DOHH2 (cell line): Measurements from ENCODE around the gene TTLL10.

Experiments used
- CTCF ChIP-seq: fragments of 200-600 bp; sonication (generic); IDR thresholded peaks from one replicate; pipeline ENCODE4 v1.5.1; 2014; ENCODE audit warnings: antibody characterized with exemption, mild to moderate bottlenecking, low read depth, low read length; ENCODE audit not compliant: poor library complexity, severe bottlenecking
- EZH2phosphoT487 ChIP-seq: fragments of 200-600 bp; sonication (generic); IDR thresholded peaks from 2 replicates; pipeline ENCODE4 v1.6.1; 2017; ENCODE audit warnings: borderline replicate concordance, mild to moderate bottlenecking, antibody characterized with exemption, low read length, moderate library complexity, mixed read lengths

GRCh38 chr1:1144843-1145546 is 28.7 kb upstream of the TTLL10 start:
- TF ChIP-seq CTCF (no peak), EZH2phosphoT487 (no peak)
